DOHH2 (cell line): ENCODE results near the gene SESN2.

Experiments
- EZH2phosphoT487 ChIP-seq: fragments of 200-600 bp; sonication (generic); IDR thresholded peaks from 2 replicates; pipeline ENCODE4 v1.6.1; 2017; ENCODE audit warnings: borderline replicate concordance, mild to moderate bottlenecking, antibody characterized with exemption, low read length, moderate library complexity, mixed read lengths
- TF ChIP-seq, protein P1 (sequence below): fragments of 200-600 bp; sonication (generic); IDR thresholded peaks from one replicate; pipeline ENCODE4 v1.5.1; 2014; ENCODE audit warnings: antibody characterized with exemption, mild to moderate bottlenecking, low read depth, low read length; ENCODE audit not compliant: poor library complexity, severe bottlenecking

DNA sequence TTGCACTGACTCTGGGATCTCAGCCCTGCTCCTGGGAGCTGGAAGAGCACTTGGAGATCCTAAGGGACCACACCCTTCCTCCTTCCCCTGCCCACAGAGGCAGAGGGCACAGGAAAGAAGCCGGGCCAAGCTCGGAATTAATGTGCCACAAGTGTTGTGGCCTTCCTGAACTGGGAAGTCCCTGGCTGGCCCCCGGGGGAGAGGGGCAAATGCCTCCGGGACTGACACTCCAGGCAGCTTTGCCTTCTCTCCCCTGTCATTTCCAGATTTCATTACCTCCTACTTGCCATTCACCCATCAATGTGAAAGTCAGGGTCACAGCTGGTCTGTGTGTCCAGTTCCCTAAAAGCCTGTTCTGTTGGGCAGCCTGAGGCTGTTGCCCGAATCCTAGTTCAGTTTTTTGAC is 21.7 kb downstream of the SESN2 start:
- TF ChIP-seq, protein P1, sequence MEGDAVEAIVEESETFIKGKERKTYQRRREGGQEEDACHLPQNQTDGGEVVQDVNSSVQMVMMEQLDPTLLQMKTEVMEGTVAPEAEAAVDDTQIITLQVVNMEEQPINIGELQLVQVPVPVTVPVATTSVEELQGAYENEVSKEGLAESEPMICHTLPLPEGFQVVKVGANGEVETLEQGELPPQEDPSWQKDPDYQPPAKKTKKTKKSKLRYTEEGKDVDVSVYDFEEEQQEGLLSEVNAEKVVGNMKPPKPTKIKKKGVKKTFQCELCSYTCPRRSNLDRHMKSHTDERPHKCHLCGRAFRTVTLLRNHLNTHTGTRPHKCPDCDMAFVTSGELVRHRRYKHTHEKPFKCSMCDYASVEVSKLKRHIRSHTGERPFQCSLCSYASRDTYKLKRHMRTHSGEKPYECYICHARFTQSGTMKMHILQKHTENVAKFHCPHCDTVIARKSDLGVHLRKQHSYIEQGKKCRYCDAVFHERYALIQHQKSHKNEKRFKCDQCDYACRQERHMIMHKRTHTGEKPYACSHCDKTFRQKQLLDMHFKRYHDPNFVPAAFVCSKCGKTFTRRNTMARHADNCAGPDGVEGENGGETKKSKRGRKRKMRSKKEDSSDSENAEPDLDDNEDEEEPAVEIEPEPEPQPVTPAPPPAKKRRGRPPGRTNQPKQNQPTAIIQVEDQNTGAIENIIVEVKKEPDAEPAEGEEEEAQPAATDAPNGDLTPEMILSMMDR, result no peak
- no peak for TF ChIP-seq EZH2phosphoT487
